GM21737 (cell line): Measurements from ENCODE around the gene SFXN2.

Experiments
- ATAC-seq: cut with Tn5 transposase; IDR thresholded peaks from one replicate; pipeline ENCODE4 v1.9.1; 2021; ENCODE audit warnings: mild to moderate bottlenecking, moderate library complexity; ENCODE audit not compliant: unreplicated experiment

The SFXN2 gene

DNA sequence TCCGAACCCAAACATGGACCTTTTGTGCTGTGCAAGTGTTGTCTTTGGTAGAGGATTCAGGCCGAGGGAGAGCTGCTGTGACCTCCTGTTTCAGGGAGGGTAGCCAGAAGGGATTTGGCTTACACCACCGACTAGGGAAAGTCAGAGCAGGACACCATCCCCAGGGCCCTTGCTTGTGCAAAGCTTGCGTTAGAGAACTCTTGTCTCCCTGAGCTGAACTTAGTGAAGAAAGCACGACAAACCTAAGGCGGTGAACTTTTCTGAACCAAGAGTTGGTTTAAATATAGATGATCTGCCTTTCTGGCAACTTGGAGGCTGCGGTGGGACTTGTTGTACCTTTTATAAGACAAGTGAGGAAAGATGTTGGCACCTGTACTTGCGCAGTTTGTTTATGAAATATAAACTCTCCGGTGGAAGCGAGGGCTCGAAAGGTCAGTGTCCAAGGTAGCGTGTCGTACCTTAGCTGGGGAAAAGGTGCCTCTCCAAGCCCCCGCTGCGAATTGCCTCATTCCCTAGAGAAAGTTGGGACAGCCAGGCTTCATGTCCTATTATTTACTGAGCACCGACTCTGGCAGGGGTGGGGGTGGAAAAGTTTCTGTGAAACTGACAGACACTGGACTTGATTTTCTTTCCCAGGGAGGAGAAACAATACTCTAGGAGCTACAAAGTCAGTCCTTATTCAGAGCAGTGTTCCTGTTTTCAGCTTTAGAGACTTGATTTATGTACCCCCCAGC, 60.9 kb downstream of the SFXN2 start:
- no peak for ATAC-seq

DNA sequence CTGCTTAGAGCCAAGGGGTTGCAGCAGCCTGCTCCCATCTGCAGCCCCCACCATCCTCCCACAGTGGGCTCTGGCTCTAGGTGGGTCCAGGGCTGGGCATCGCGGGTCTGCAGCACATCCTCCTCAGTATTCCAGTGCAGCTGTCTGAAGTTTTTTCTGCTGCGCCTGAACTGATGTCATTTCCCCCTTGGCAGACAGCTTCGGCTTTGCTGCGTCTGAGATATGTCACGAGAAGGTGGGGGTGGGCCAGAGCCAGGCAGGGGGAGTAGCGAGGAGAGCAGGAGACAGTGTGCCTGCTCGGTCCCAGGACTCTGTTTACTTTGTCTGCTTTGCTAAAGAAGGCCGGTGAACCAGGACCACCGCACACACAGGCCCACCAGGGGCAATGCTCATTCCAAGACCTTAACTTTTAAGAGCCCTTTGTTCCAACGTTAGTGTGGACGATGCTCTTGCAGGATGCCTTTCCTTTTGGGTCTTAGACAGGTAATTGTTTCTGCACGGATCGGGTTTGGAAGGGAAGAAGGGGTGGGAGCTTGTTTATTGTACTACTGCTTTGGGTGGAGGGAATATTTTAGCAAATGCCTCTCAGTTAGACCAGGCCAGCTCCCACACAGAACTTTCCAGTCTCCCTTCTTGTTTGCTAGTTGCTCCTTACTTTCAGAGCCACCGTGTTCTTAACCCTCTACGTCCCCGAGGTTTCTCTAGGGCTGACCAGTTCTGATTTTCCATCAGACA, 61.7 kb downstream of the SFXN2 start:
- no peak for ATAC-seq

DNA sequence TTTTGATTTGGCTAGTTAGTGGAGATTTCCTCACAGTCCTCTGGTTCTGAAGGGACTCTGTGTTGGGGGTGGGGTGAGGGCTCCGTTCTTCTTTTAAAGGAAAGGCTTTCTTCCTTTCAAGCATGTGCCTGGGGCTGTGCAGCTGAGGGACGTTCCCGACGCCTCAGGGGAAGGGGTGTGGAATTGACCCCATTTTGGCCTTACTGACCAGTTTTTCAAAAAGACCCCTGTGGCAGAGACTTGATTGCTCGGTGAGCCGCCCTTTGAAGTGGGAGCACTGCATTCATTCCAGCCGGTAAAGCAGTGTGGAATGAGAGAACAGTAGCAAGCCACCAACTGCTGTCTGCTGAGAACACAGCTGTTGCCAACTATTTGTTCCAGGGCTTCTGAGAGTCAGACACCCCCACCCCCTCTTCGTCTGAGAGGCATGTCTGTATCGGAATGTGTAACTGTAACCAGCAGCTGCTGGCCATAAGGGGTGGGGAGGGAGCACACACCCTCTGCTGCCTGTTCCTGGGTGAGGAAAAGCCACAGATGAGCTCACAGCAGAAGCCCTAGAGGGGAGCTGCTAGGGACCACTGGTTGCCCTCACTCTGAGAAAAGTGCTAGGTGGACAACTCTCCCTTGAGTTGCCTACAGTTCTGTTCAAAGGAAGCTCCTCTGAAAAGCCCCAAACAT, 62.5 kb downstream of the SFXN2 start:
- no peak for ATAC-seq

DNA sequence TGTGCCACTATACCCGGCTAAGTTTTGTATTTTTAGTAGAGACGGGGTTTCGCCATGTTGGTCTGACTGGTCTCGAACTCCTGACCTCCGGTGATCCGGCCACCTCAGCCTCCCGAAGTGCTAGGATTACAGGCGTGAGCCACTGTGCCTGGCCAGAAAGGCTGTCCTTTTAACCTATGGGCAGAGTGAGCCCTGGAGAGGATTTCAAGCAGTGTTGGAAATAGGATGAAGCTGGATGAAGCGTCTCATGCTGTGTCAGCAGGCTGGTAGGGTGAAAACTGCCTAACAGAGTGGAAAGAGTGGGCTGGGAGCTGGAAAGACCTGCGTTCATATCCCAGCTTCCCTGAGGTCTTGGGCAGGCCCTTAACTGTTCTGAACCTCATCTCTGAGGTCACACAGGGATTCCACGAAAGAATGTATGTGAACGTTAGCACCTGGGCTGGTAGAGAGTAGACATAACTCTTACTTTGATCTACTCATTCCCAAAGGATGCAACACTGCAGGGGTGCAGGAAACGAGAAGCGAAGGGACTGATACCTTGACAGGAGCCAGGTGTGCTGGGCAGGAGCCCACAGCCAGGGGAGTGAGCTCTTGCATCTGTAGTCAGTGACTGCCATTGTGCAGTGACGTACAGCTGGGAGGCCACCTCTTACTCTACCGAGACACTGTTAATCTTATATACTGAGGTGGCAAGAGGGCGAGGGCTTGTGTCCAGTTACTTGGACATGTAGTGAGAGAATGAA, 63.4 kb downstream of the SFXN2 start:
- ATAC-seq: no peak

DNA sequence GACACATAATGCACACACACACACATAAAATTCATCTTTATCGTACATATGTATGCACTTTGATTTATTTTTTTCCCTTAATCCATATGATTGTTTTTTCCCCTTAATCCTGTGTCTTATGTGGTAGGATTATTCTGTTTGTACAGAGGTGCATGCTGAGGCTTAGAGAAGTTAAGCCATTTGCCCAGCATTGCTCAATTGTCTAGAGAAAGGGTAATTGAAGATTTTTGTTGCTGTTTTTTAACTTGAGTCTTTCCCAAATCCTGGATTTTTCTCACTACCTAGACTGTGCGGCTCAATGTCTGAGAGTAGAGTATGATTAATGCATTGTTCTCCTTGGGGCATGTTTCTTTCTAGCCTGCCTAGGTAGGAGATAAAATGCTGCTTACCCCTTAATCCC, 64.3 kb downstream of the SFXN2 start:
- no peak for ATAC-seq

DNA sequence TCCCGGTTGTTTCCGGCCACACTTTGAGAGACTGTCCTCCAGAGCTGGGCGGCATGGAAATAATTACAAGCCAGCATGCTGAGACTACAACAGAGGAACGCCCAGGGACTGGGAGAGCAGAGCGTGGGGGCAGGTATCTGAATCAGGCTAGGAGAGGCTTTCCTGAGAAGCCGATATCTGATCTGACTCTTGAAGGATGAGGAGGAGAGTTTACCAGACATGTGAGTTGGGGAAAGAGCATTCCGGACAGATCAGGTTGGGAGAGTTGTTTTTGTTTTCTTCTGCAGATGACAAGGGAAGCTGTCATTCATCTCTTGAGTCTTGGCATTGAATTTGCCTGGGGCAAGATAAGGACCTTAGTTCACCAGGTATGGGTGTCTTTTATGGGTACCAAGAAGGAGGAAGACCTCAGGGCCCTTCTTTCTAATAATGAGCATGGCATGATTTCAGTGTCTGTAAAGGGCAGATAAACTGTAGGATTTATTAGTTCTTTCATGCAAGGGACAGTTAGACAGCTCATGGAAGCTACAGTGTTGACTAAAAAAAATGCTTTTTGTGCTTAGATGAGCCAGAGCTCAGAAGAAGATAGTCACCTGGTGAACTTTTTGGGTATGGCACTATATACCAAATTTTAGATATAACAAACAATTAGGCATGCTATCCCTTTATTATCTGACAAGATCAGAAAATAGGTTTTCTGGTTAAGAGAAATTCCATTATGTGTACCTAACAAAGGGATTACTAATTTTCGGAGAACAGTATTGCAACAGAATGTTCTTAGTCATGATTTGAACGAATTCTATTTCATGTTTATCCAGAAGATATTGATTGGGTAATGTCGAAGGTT, 65.5 kb downstream of the SFXN2 start:
- no peak for ATAC-seq

DNA sequence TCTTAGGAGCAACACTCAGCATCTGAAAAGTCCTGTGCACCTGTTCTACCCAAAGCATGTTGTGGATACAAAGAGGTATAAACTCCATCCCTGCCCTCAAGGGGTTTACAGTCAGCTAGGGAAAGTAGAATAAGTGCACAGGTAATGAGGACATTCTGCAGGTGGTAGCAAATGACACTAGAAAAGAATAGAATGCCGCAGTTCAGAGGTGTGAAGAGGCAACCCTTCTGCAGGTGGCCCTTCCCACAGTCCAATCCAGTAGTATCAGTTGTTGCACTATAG, 66.0 kb downstream of the SFXN2 start:
- ATAC-seq: no peak

DNA sequence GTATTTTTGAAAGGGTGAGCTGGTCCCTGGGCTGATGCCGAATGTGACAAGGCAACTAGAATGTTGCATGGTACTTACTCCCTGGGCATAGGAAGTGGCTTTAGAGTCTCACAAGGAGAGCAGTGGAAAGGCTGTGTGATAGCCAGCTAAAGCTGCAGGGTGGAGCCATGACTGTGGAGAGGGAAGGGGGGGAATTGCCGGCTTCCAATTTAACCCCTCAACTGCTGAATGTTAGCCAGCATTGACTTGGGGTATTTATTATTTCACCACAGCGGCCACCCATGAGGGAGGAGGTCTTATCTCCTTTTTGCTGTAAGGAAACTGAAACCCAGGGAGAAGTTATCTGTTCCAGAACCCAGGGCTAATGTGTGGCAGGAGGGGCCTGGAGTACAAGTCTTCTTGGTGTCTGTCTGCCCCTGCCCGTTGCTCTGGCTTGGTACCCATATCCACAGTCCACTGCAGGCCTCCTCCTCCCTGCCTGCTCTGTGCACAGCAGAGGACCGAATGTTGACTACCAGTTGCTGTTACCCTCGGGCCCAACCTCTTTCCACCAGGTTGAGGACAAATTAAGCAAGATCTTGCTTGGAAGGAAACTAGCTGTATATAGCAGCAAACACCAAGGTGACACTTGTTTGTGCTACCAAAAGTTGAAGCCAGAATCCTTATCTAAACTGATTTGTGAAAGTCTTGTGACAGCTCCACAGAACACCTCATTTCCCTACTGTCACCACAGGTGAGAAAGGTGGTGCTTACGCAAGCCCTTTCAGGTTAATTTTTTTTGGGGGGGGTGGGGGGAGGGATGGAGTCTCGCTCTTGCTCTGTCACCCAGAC, 66.9 kb downstream of the SFXN2 start:
- no peak for ATAC-seq

DNA sequence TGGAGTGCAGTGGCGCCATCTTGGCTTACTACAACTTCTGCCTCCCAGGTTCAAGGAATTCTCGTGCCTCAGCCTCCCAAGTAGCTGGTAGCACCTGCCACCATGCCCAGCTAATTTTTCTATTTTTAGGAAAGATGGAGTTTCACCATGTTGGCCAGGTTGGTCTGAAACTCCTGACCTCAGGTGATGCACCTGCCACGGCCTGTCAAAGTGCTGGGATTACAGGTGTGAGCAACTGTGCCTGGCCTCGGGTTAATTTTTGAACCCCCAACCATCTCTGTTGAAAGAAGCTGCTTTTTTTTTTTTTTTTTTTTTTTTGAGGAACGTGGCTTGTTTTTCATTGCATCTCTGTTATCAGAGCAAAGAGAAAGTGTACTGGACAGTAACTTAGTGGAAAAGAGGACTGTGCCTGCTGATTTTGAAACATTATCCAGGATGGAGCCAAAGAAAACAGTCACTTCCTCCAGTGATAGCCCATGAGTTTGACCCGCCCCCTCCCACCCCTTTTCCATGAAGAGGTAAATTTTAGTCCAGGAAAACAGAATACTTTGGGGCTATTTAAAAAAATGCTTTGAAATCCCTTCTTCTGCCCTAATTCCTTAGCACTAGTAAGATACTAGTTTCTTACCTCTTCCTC, 67.6 kb downstream of the SFXN2 start:
- ATAC-seq: no peak

DNA sequence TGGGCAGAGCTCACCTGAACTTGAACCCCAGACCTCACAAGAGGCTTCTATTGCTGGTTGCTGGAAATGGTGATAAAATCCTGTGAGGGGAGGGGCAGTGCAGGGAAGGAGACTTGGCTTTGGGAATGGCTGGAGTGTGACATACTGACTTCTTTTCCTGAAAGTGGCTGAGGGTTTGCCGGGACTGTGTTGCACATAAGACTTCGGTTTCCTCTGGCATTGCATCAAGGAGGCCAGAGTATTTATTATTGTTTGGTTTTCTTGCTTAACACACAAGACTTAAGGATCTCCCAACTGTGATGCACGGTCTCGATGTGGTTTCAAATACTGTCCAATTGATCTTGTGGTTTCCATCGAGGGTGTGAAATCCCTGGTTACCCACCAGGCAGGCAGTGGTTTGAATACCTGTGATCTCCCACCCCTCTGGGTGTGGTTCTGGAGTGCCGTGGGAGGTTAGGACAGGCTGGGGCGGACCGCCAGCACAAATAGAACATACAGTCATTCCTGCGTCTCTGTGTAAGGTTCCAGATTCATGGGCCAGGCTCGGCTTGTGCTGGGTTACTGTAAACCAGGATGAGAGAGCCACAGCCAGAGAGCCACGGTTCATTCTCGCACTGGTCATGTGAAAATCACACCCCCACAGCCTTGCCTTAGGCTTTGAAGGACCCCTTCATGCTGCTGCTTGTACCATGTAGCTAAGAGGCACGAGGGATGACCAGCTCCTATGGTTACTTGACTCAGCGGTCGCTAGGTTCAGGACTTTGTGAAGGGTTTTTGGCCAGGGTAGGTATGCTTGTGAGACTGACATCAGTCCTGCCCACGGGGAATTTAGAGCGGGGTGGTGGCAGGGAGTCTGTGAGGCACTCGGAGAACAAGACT, 68.5 kb downstream of the SFXN2 start:
- no peak for ATAC-seq

DNA sequence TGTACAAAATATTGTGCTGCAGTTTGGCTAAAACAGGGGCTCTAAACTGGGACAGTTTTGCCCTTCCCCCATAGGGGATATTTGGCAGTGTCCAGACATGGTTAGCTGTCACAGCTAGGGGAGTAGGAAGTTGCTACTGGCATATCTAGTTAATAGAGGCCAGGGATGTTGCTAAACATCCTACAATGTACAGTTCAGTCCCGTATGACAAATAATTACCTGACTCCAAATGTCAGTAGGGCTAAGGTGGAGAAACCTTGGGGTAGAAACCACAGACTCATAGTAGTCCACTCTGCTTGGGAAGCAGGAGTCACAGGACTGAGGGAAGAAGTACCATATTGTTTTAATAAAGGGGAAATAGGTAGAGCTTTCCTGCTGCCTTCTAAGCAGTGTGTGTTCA, 69.1 kb downstream of the SFXN2 start:
- ATAC-seq: no peak

DNA sequence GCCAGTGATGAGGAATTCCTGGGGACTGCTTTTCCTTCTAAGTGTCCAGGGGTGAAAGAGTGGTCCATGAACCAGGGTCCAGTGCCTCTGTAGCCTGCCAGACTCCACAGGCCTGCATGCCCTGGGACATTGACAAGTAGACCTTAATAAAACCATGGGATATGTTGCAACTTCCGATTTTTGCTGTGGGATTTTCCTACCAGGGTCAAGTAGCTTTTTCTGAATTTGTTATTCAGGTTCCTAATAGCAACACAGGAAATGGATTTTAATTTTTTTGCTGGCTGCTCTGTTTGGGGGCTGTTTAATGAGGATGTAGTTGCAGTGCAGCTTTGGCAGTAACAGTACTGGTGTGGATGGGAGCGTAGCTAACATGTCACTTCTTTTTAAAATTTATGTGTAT, 71.4 kb downstream of the SFXN2 start:
- no peak for ATAC-seq

DNA sequence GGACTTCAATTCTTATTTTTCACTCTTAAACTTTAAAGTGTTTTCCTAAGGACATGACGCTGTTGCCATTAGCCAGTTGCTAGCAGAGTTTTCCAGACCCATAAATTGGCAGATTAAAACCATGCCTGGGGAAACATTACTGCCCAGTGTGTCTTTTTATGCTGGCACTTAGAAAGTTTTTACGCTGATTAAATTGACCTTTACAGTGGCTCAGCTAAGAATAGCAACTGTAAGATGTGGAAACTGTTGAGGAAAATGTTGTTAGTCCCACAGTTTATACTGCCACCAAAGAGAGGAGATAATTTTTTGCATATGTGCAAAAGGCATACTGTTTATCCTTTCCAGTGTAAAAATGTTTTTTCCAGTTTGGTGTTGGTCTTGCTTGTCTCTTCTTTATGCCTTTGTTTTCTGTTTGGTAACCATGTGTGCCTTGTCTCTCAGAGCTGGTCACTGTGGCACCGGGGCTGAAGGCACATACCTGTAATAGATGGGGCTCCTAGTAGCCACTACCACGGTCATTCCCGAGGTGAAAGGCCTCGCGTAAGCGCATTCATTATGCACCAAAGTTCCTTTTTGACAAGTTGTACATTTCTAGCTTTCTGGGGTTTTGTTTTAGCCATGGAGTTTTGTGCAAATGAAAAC, 77.4 kb downstream of the SFXN2 start:
- ATAC-seq: no peak
